Measurements from ENCODE around the gene PNPLA6. TPM values are rescaled to one million over a fixed set of nuclear protein-coding genes. Genes with fewer than 3 reads are reported as not detected.

Gene PNPLA6
- total and polyA plus RNA-seq, 5 donors from 2014 or later = 6.6 to 106 (median 7.5) TPM

GRCh38 chr19:7540761-7541474 is 5.4 kb downstream of the PNPLA6 start:
- ATAC-seq (ENCODE audit: low read depth in 2 of 2) (no peak), DNase-seq (no peak)
- Histone ChIP-seq H3K27ac (ENCODE audit: insufficient read depth, low read length, poor library complexity, severe bottlenecking) (no peak overlapping the region), H3K4me1 (ENCODE audit: control insufficient read depth, insufficient read depth, low read length, poor library complexity, severe bottlenecking) (peaks cover 14% of the 10 kb centered on the region), H3K4me3 (ENCODE audit: low read depth, low read length) (no peak overlapping the region), H3K9me3 (ENCODE audit: control insufficient read depth in 2 of 2, low read length in 2 of 2) (no peaks in the 10 kb centered on the region), H3K27me3 (ENCODE audit: control insufficient read depth, insufficient read depth, low read length) (no peaks in the 10 kb centered on the region), H3K36me3 (ENCODE audit: control insufficient read depth, insufficient read depth, low read length) (peaks cover 28% of the 10 kb centered on the region)
- peaks cover 0 to under 1% (median 0%) of the 10 kb centered on the region in 7 donors for H3K9me3 Mint-ChIP-seq
- peaks cover 23% of the 10 kb centered on the region for H3K36me3 Mint-ChIP-seq
- no peaks in the 10 kb centered on the region for H3K27me3 Mint-ChIP-seq
- peaks cover 0 to 20% (median 9%) of the 10 kb centered on the region in 4 donors for H3K4me1 Mint-ChIP-seq
- H3K4me3 Mint-ChIP-seq = no peak overlapping the region
- no peak overlapping the region for H3K27ac Mint-ChIP-seq

GRCh38 chr19:7541475-7541824 is 5.9 kb downstream of the PNPLA6 start:
- H3K27ac Mint-ChIP-seq = no peak overlapping the region
- no peak overlapping the region for H3K4me3 ChIP-seq (ENCODE audit: low read depth, low read length)
- peaks cover 0 to 1% (median 0%) of the 10 kb centered on the region in 7 donors for H3K9me3 Mint-ChIP-seq
- no peaks in the 10 kb centered on the region for H3K27me3 ChIP-seq (ENCODE audit: control insufficient read depth, insufficient read depth, low read length)
- peaks cover 8% of the 10 kb centered on the region for H3K4me1 ChIP-seq (ENCODE audit: control insufficient read depth, insufficient read depth, low read length, poor library complexity, severe bottlenecking)
- H3K27me3 Mint-ChIP-seq = no peaks in the 10 kb centered on the region
- peaks cover 0 to 18% (median 9%) of the 10 kb centered on the region in 4 donors for H3K4me1 Mint-ChIP-seq
- DNase-seq (no peak), ATAC-seq (ENCODE audit: low read depth in 2 of 2) (no peak)
- peaks cover 28% of the 10 kb centered on the region for H3K36me3 ChIP-seq (ENCODE audit: control insufficient read depth, insufficient read depth, low read length)
- peaks cover 26% of the 10 kb centered on the region for H3K36me3 Mint-ChIP-seq
- no peaks in the 10 kb centered on the region for H3K9me3 ChIP-seq (ENCODE audit: control insufficient read depth in 2 of 2, low read length in 2 of 2)
- no peak overlapping the region for H3K27ac ChIP-seq (ENCODE audit: insufficient read depth, low read length, poor library complexity, severe bottlenecking)
- no peak overlapping the region for H3K4me3 Mint-ChIP-seq

GRCh38 chr19:7541828-7542443 is 6.4 kb downstream of the PNPLA6 start:
- peak overlapping the region in 1 of 4 donors; percentile 32 for H3K4me3 Mint-ChIP-seq
- Histone ChIP-seq H3K9me3 (ENCODE audit: control insufficient read depth in 2 of 2, low read length in 2 of 2) (no peaks in the 10 kb centered on the region), H3K4me1 (ENCODE audit: control insufficient read depth, insufficient read depth, low read length, poor library complexity, severe bottlenecking) (peaks cover 5% of the 10 kb centered on the region), H3K36me3 (ENCODE audit: control insufficient read depth, insufficient read depth, low read length) (peaks cover 28% of the 10 kb centered on the region), H3K27ac (ENCODE audit: insufficient read depth, low read length, poor library complexity, severe bottlenecking) (no peak overlapping the region), H3K4me3 (ENCODE audit: low read depth, low read length) (no peak overlapping the region), H3K27me3 (ENCODE audit: control insufficient read depth, insufficient read depth, low read length) (no peaks in the 10 kb centered on the region)
- peaks cover 0 to 15% (median 7%) of the 10 kb centered on the region in 4 donors for H3K4me1 Mint-ChIP-seq
- peaks cover 26% of the 10 kb centered on the region for H3K36me3 Mint-ChIP-seq
- no peaks in the 10 kb centered on the region for H3K27me3 Mint-ChIP-seq
- no peak for DNase-seq
- peak overlapping the region in 1 of 3 donors; percentile 26 for H3K27ac Mint-ChIP-seq
- no peak for ATAC-seq (ENCODE audit: low read depth in 2 of 2)
- peaks cover 0 to 1% (median 0%) of the 10 kb centered on the region in 7 donors for H3K9me3 Mint-ChIP-seq

GRCh38 chr19:7542556-7543348 is 7.2 kb downstream of the PNPLA6 start:
- H3K36me3 Mint-ChIP-seq = peaks cover 26% of the 10 kb centered on the region
- Histone ChIP-seq H3K27ac (ENCODE audit: insufficient read depth, low read length, poor library complexity, severe bottlenecking) (no peak overlapping the region), H3K4me1 (ENCODE audit: control insufficient read depth, insufficient read depth, low read length, poor library complexity, severe bottlenecking) (no peaks in the 10 kb centered on the region), H3K9me3 (ENCODE audit: control insufficient read depth in 2 of 2, low read length in 2 of 2) (no peaks in the 10 kb centered on the region), H3K4me3 (ENCODE audit: low read depth, low read length) (no peak overlapping the region), H3K27me3 (ENCODE audit: control insufficient read depth, insufficient read depth, low read length) (no peaks in the 10 kb centered on the region), H3K36me3 (ENCODE audit: control insufficient read depth, insufficient read depth, low read length) (peaks cover 28% of the 10 kb centered on the region)
- no peak overlapping the region for H3K4me3 Mint-ChIP-seq
- peaks cover 0 to 9% (median 4%) of the 10 kb centered on the region in 4 donors for H3K4me1 Mint-ChIP-seq
- no peak overlapping the region for H3K27ac Mint-ChIP-seq
- DNase-seq = no peak
- H3K9me3 Mint-ChIP-seq = peaks cover 0 to 1% (median 0%) of the 10 kb centered on the region in 7 donors
- no peak for ATAC-seq (ENCODE audit: low read depth in 2 of 2)
- no peaks in the 10 kb centered on the region for H3K27me3 Mint-ChIP-seq

- H3K27me3 Mint-ChIP-seq = no peaks in the 10 kb centered on the region
- Histone ChIP-seq H3K4me3 (ENCODE audit: low read depth, low read length) (no peak overlapping the region), H3K27me3 (ENCODE audit: control insufficient read depth, insufficient read depth, low read length) (no peaks in the 10 kb centered on the region), H3K9me3 (ENCODE audit: control insufficient read depth in 2 of 2, low read length in 2 of 2) (no peaks in the 10 kb centered on the region), H3K36me3 (ENCODE audit: control insufficient read depth, insufficient read depth, low read length) (peaks cover 23% of the 10 kb centered on the region), H3K4me1 (ENCODE audit: control insufficient read depth, insufficient read depth, low read length, poor library complexity, severe bottlenecking) (no peaks in the 10 kb centered on the region), H3K27ac (ENCODE audit: insufficient read depth, low read length, poor library complexity, severe bottlenecking) (no peak overlapping the region)
- DNase-seq (peak in 1 of 3 donors; percentile 45), ATAC-seq (ENCODE audit: low read depth in 2 of 2) (no peak)
- peaks cover 0 to 9% (median 4%) of the 10 kb centered on the region in 4 donors for H3K4me1 Mint-ChIP-seq
- H3K9me3 Mint-ChIP-seq = peaks cover 0 to 1% (median 0%) of the 10 kb centered on the region in 7 donors
- no peak overlapping the region for H3K4me3 Mint-ChIP-seq
- H3K36me3 Mint-ChIP-seq = peaks cover 21% of the 10 kb centered on the region
- no peak overlapping the region for H3K27ac Mint-ChIP-seq
Measured at GRCh38 chr19:7544626-7545025, 9.1 kb downstream of the PNPLA6 start.

- ATAC-seq (ENCODE audit: low read depth in 2 of 2) (no peak), DNase-seq (no peak)
- peaks cover 0 to 9% (median 4%) of the 10 kb centered on the region in 4 donors for H3K4me1 Mint-ChIP-seq
- no peak overlapping the region for H3K4me3 Mint-ChIP-seq
- no peaks in the 10 kb centered on the region for H3K27me3 Mint-ChIP-seq
- no peaks in the 10 kb centered on the region for H3K9me3 ChIP-seq (ENCODE audit: control insufficient read depth in 2 of 2, low read length in 2 of 2)
- peaks cover 19% of the 10 kb centered on the region for H3K36me3 Mint-ChIP-seq
- no peaks in the 10 kb centered on the region for H3K4me1 ChIP-seq (ENCODE audit: control insufficient read depth, insufficient read depth, low read length, poor library complexity, severe bottlenecking)
- H3K27ac ChIP-seq (ENCODE audit: insufficient read depth, low read length, poor library complexity, severe bottlenecking) = no peak overlapping the region
- peak overlapping the region in 1 of 3 donors; percentile 56 for H3K27ac Mint-ChIP-seq
- H3K4me3 ChIP-seq (ENCODE audit: low read depth, low read length) = no peak overlapping the region
- no peaks in the 10 kb centered on the region for H3K27me3 ChIP-seq (ENCODE audit: control insufficient read depth, insufficient read depth, low read length)
- H3K36me3 ChIP-seq (ENCODE audit: control insufficient read depth, insufficient read depth, low read length) = peaks cover 22% of the 10 kb centered on the region
- H3K9me3 Mint-ChIP-seq = peaks cover 0 to 1% (median 0%) of the 10 kb centered on the region in 7 donors
Measured at GRCh38 chr19:7545300-7545699, 9.8 kb downstream of the PNPLA6 start.

GRCh38 chr19:7545904-7546303 is 10.4 kb downstream of the PNPLA6 start:
- H3K36me3 ChIP-seq (ENCODE audit: control insufficient read depth, insufficient read depth, low read length) = peaks cover 20% of the 10 kb centered on the region
- H3K9me3 Mint-ChIP-seq = peaks cover 0 to 1% (median 0%) of the 10 kb centered on the region in 7 donors
- peak overlapping the region in 2 of 3 donors; percentile 0 to 9 for H3K27ac Mint-ChIP-seq
- peak in 1 of 3 donors; percentile 88 for DNase-seq
- peaks cover 0 to 9% (median 4%) of the 10 kb centered on the region in 4 donors for H3K4me1 Mint-ChIP-seq
- H3K4me3 Mint-ChIP-seq = no peak overlapping the region
- H3K27ac ChIP-seq (ENCODE audit: insufficient read depth, low read length, poor library complexity, severe bottlenecking) = no peak overlapping the region
- H3K27me3 Mint-ChIP-seq = no peaks in the 10 kb centered on the region
- no peaks in the 10 kb centered on the region for H3K27me3 ChIP-seq (ENCODE audit: control insufficient read depth, insufficient read depth, low read length)
- ATAC-seq (ENCODE audit: low read depth in 2 of 2) = peak in 1 of 2 donors; percentile 31
- no peak overlapping the region for H3K4me3 ChIP-seq (ENCODE audit: low read depth, low read length)
- H3K9me3 ChIP-seq (ENCODE audit: control insufficient read depth in 2 of 2, low read length in 2 of 2) = no peaks in the 10 kb centered on the region
- H3K4me1 ChIP-seq (ENCODE audit: control insufficient read depth, insufficient read depth, low read length, poor library complexity, severe bottlenecking) = no peaks in the 10 kb centered on the region
- H3K36me3 Mint-ChIP-seq = peaks cover 18% of the 10 kb centered on the region
